ENCODE results near the gene JARID2. TPM values are rescaled to one million over a fixed set of nuclear protein-coding genes. Genes with fewer than 3 reads are reported as not detected.

JARID2 gene
- total RNA-seq, 1 donor from 2014 or later, result 65.6 TPM

DNA sequence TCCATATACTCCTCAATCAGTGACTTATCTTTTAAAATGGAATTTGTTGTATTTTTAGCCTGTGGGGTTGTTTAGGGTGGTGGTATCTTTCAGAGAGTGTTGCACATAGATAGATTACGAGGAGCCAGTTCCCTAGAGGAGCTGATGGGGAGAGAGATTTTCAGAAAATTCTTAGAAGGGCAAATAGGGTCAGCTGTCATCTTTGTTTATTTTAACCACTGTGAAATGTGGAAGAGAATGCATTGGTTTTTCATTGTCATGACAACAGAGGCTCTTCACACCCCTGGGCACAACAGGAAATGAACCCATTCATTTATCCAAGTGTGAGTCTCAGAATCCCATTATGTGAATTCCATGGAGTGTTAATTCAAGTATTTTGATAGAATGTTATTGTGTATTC is 188.4 kb downstream of the JARID2 start:
- Mint-ChIP-seq H3K27ac (no peak overlapping the region), H3K27me3 (no peaks in the 10 kb centered on the region), H3K4me1 (ENCODE audit: low read depth) (peaks cover 49% of the 10 kb centered on the region), H3K36me3 (ENCODE audit: insufficient read depth) (peaks cover 7% of the 10 kb centered on the region), H3K9me3 (ENCODE audit: low read depth) (peaks cover 6% of the 10 kb centered on the region), H3K4me3 (ENCODE audit: low read depth) (no peak overlapping the region)
- no peak for DNase-seq (ENCODE audit: low spot score, unreplicated experiment)
- TF ChIP-seq, protein P1, sequence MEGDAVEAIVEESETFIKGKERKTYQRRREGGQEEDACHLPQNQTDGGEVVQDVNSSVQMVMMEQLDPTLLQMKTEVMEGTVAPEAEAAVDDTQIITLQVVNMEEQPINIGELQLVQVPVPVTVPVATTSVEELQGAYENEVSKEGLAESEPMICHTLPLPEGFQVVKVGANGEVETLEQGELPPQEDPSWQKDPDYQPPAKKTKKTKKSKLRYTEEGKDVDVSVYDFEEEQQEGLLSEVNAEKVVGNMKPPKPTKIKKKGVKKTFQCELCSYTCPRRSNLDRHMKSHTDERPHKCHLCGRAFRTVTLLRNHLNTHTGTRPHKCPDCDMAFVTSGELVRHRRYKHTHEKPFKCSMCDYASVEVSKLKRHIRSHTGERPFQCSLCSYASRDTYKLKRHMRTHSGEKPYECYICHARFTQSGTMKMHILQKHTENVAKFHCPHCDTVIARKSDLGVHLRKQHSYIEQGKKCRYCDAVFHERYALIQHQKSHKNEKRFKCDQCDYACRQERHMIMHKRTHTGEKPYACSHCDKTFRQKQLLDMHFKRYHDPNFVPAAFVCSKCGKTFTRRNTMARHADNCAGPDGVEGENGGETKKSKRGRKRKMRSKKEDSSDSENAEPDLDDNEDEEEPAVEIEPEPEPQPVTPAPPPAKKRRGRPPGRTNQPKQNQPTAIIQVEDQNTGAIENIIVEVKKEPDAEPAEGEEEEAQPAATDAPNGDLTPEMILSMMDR (IDR thresholded peaks at IDR 0.05; ENCODE audit: unreplicated experiment), result no peak

DNA sequence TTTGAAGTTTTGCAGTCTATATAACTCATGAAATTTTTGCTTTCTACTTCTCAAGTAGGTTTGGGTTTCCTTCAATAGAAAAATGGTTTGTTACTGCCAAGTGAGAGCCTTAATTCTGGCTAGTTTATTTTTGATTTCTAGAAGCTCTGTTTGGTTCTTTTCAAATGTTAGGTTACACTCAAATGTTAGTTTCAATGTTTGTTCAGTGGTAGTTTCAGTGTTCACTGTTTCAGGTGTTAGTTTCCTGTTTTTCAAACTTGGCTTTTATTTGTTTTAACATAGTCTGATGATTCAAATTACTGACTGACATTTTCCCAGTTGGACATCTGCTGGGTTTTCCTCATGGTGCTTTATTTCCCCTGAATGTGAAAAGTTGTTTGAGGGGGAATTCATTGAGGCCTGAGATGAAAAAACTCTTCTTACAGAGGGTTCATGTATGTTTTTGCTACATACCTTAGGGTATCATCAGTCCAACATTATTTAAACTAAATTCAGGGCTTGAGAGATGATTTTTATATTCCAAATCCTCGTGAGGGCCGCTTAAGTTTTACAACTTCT is 189.0 kb downstream of the JARID2 start:
- Mint-ChIP-seq H3K27me3 (no peaks in the 10 kb centered on the region), H3K36me3 (ENCODE audit: insufficient read depth) (peaks cover 7% of the 10 kb centered on the region), H3K9me3 (ENCODE audit: low read depth) (peaks cover 6% of the 10 kb centered on the region), H3K4me3 (ENCODE audit: low read depth) (no peak overlapping the region), H3K4me1 (ENCODE audit: low read depth) (peaks cover 48% of the 10 kb centered on the region), H3K27ac (no peak overlapping the region)
- TF ChIP-seq, protein P1 (IDR thresholded peaks at IDR 0.05; ENCODE audit: unreplicated experiment), result no peak
- DNase-seq (ENCODE audit: low spot score, unreplicated experiment), result no peak

DNA sequence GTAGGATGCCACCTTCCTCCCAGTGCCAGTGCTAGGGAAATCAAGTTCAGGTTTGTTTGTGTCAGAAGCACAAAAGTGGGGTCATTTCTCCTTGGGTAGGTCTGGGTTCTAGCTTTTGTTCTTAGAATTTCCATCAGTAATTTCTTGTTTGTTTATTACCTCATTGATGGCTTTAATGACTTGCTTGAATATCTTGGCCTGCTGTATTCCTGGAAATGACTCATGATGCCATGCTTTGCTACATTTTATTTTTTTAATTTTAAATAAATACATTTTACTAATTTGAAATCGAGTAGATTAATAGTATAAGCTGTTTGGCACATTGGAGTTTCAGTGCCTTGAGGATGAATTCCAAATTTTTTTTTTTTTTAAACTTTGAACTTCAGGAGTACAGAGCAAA is 189.6 kb downstream of the JARID2 start:
- Mint-ChIP-seq H3K27ac (no peak overlapping the region), H3K9me3 (ENCODE audit: low read depth) (peaks cover 6% of the 10 kb centered on the region), H3K4me3 (ENCODE audit: low read depth) (no peak overlapping the region), H3K4me1 (ENCODE audit: low read depth) (peaks cover 48% of the 10 kb centered on the region), H3K27me3 (no peaks in the 10 kb centered on the region), H3K36me3 (ENCODE audit: insufficient read depth) (peaks cover 7% of the 10 kb centered on the region)
- DNase-seq (ENCODE audit: low spot score, unreplicated experiment), result no peak
- TF ChIP-seq, protein P1 (IDR thresholded peaks at IDR 0.05; ENCODE audit: unreplicated experiment), result no peak

DNA sequence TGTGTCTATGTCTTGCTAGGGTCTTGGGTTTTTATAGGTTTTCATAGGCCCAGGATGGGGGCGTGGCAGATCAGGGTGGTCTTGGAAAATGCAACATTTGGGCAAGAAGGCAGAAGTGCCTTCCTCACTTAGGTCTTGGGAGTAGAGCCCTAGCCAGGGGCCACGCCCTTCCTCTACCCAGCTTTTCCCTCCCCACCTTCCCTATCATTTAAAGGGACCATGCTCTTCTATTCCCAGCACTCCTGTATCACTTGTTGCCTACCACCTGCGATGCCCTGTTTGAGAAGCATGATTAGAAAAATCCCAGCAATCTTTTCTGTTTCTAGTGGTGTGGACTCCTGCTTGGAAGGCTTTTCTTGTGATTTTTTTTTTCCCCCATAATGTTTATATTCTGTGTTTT is 190.6 kb downstream of the JARID2 start:
- H3K27ac Mint-ChIP-seq, result no peak overlapping the region
- no peak overlapping the region for H3K4me3 Mint-ChIP-seq (ENCODE audit: low read depth)
- peaks cover 6% of the 10 kb centered on the region for H3K9me3 Mint-ChIP-seq (ENCODE audit: low read depth)
- peaks cover 40% of the 10 kb centered on the region for H3K4me1 Mint-ChIP-seq (ENCODE audit: low read depth)
- TF ChIP-seq, protein P1 (IDR thresholded peaks at IDR 0.05; ENCODE audit: unreplicated experiment), result no peak
- no peaks in the 10 kb centered on the region for H3K27me3 Mint-ChIP-seq
- DNase-seq (ENCODE audit: low spot score, unreplicated experiment), result no peak
- H3K36me3 Mint-ChIP-seq (ENCODE audit: insufficient read depth), result peaks cover 7% of the 10 kb centered on the region

DNA sequence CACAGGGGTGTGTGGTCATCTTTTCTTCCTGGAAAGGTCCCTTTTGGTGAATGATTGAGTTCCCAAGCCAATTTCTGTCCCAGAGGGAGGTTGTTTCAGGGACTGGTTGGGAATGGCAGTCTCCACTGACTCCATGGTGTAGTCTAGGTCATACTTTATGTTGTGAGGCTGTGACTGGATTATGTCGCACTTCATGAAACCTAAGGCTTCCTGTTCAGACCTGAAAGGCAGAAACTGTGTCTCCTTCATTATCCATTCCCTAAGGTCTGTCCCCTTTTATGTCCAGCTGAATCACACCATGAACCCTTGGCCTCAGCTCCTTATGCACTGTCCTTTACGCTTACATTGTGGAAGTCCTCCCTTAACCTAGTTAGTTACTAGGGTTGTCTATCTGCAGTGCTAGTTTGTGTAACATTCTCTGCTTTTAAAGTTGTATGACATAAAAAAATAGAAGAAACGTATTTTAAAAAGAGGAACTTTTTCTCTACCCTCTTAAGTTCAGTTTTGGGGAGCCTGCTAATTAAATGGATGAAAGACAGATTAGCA is 191.3 kb downstream of the JARID2 start:
- Mint-ChIP-seq H3K4me1 (ENCODE audit: low read depth) (peaks cover 33% of the 10 kb centered on the region), H3K4me3 (ENCODE audit: low read depth) (no peak overlapping the region), H3K27ac (no peak overlapping the region), H3K36me3 (ENCODE audit: insufficient read depth) (peaks cover 7% of the 10 kb centered on the region), H3K9me3 (ENCODE audit: low read depth) (peaks cover 6% of the 10 kb centered on the region), H3K27me3 (no peaks in the 10 kb centered on the region)
- TF ChIP-seq, protein P1 (IDR thresholded peaks at IDR 0.05; ENCODE audit: unreplicated experiment), result no peak
- no peak for DNase-seq (ENCODE audit: low spot score, unreplicated experiment)

Data from progenitor cell of endocrine pancreas (in vitro differentiated cells).